Measurements from ENCODE around the gene ZNF385B.

ZNF385B gene

GRCh38 chr2:179685146-179685545 is 176.3 kb downstream of the ZNF385B start:
- DNase-seq (ENCODE audit: low read depth in 2 of 2): no peak

DNA sequence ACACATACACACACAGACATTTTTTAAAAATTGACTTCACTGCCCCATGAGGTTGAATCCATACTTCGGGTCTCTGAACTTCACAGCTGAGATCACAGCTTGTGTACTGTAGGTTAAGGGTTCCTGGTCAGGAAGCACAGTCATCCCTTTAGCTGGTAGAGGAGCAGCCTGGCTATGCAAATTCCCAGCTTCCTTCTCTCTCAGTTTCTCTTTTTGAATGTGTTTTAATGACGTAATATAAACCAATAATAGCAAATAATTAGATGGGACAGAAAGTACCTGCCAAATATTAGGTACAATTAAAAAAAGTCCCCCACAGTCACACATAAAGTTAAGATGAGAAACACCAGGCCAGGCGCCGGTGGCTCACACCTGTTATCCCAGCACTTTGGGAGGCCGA is 178.7 kb downstream of the ZNF385B start:
- DNase-seq (ENCODE audit: low read depth in 2 of 2): no peak

- no peak for DNase-seq (ENCODE audit: low read depth in 2 of 2)
These were observed 183.5 kb downstream of the ZNF385B start for GRCh38 chr2:179677746-179678505.

- no peak for DNase-seq (ENCODE audit: low read depth in 2 of 2)
These were observed 184.2 kb downstream of the ZNF385B start for GRCh38 chr2:179677077-179677688.

DNA sequence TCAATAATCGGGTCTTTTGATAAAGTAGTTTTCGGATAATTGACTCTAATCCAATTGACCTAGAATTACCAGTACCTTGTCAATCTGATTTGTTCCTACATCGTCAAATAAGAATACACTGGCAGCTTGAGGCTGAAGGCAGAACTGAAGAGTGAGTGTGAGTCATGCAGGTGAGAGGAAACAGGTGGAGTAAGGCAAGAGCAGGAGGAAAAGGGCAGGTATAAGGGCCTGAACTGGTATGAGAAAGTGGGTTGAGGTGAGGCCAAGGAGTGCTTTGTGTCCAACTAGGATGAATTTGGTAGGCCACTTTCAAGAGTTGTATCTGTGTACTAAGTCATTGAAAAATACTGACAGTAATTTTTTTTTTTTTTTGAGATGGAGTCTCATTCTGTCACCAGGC is 186.0 kb downstream of the ZNF385B start:
- no peak for DNase-seq (ENCODE audit: low read depth in 2 of 2)

DNA sequence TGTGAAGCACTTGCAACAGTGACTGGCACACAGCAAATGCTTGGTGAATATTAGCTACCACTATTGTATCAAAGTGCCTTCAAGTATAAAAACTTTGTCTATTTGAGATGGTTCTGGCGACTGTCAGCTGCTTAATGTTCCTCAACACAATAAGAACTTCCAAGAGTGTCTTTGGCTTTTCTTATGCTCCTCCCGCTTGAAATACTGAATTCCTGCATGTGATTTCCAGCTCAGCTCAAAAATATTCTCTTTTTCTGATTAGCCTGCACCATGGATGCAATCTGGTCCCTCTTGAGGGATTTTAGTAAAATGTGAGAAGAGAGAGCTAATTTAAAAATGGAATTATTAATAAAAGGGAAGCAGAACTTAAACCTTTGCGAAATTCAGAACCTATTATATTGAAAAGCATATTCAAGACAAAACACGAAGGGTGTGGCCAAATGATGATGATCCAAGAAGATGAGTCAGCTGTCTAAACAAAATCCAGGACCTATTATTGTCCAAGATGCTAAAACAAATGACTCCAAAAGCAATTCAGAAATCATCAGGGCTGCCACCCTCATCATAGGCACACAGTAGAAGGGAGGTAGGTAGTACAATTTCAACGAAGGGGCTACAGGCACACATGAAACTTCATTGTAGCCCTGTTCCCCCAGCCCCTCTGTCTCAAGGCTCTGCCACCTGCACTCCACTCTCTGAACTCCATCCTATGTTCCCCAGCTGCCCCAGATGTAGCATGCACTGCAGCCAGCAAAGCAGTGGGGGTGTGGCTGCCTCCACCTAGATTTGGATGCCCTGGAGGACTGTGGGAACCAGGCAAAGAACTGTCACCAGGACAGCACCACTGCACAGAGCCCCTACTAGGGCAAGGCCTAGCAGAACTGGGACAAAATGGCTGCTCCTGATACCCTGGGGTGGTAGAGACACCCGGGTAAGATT is 190.1 kb downstream of the ZNF385B start:
- DNase-seq (ENCODE audit: low read depth in 2 of 2): no peak

GRCh38 chr2:179669196-179669595 is 192.2 kb downstream of the ZNF385B start:
- DNase-seq (ENCODE audit: low read depth in 2 of 2): no peak

GRCh38 chr2:179664972-179665812 is 196.2 kb downstream of the ZNF385B start:
- DNase-seq (ENCODE audit: low read depth in 2 of 2): no peak

- no peak for DNase-seq (ENCODE audit: low read depth in 2 of 2)
These were observed 199.4 kb downstream of the ZNF385B start for GRCh38 chr2:179661986-179662385.

GRCh38 chr2:179657068-179657595 is 204.3 kb downstream of the ZNF385B start:
- no peak for DNase-seq (ENCODE audit: low read depth in 2 of 2)

DNA sequence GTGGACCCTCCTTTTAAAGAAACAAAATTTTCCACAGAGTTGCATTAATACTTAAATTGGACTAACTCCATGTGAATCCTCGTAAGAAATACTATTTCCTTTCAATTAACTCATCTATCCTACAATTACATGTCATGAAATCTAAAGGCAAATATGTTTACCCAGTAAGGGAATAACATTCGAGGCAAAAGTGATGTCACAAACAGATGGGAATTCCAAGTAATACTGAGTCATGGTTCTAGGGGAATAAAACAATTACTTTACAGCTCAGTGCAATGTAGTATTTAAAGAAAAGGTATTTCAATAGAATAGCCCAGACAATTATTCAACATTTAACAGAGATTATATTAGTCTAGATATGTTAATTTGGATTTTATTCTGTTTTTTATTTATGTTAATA is 205.8 kb downstream of the ZNF385B start:
- no peak for DNase-seq (ENCODE audit: low read depth in 2 of 2)

GRCh38 chr2:179654806-179655205 is 206.6 kb downstream of the ZNF385B start:
- DNase-seq (ENCODE audit: low read depth in 2 of 2): no peak

- DNase-seq (ENCODE audit: low read depth in 2 of 2): no peak
These were observed 209.1 kb downstream of the ZNF385B start for GRCh38 chr2:179652296-179652695.

DNA sequence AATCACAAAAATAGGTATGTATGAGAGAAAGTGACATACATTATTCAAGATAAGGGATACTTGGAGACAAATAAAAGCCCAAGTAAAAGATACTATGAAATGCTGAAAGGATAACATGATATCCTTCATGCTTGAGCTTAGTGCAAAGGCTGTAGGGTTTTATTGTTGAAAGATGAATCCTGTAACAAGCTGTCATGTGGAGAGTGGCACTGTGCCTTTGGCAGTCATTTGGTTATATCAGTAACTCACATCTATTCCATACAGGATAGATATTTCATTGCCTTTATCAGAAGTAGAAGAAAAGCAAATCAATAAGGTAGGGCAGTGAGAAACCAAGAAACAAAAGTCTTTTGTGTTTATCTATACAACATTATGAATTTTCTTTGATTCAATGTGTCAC is 211.0 kb downstream of the ZNF385B start:
- no peak for DNase-seq (ENCODE audit: low read depth in 2 of 2)

- no peak for DNase-seq (ENCODE audit: low read depth in 2 of 2)
These were observed 214.4 kb downstream of the ZNF385B start for GRCh38 chr2:179646862-179647587.

GRCh38 chr2:179646173-179646769 is 215.1 kb downstream of the ZNF385B start:
- DNase-seq (ENCODE audit: low read depth in 2 of 2): no peak

- DNase-seq (ENCODE audit: low read depth in 2 of 2): no peak
These were observed 216.4 kb downstream of the ZNF385B start for GRCh38 chr2:179645047-179645446.

- DNase-seq (ENCODE audit: low read depth in 2 of 2): no peak
These were observed 218.9 kb downstream of the ZNF385B start for GRCh38 chr2:179642462-179642861.

DNA sequence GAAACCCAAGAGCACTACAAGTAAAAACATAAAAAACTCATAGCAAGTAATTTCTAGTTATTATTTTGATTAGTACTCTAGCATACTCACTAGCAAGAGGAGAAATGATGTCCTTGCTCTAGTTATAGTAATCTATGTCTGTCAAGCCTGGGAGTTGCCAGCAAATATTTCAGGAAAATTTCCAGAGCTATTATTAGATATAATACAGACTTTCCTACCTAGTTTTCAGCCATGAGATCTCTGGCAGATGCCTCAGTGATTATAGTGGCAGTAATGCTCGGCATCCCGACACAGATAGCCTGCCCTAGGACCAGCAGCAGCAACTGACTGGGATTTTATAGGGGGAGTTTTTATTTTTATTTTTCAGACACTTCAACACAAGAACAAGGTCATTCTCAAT is 224.4 kb downstream of the ZNF385B start:
- no peak for DNase-seq (ENCODE audit: low read depth in 2 of 2)
